HCT116 (cell line): ENCODE measurements around the gene NOL4L. TPM values are rescaled to one million over a fixed set of nuclear protein-coding genes. Genes with fewer than 3 reads are reported as not detected.

Experiments
- ATAC-seq: fragments of 200-7000 bp; cut with Tn5 transposase; 2 replicates; pipeline ENCODE4 v1.9.1; 2020; ENCODE audit warnings: mild to moderate bottlenecking, moderate library complexity
- BruUV-seq: library from RNA; stranded (reverse); fragments of 400-500 nt; replicated peaks from 2 replicates; lab custom pipeline; 2021; lab: Mats Ljungman, UMichigan
- CTCF ChIA-PET: fragments of 300-600 bp; sonication (Branson Sonifier 250); formaldehyde crosslinking; loops from one replicate; lab custom pipeline; 2021; ENCODE audit warnings: antibody characterized with exemption; lab: Charles Lee
- POLR2A ChIA-PET: fragments of 300-600, 350-600 bp; sonication (Branson Sonifier 250); formaldehyde crosslinking; loops from one replicate; lab custom pipeline; 2021; ENCODE audit warnings: antibody characterized with exemption; lab: Charles Lee
- RAD21 ChIA-PET, 2 experiments: fragments of 300-600 bp; sonication (Branson Sonifier 250); formaldehyde crosslinking; loops; one replicate each; lab custom pipeline; 2023; ENCODE audit warnings: low total read pairs in 2 of 2; ENCODE audit not compliant: uncharacterized antibody in 2 of 2, unreplicated experiment in 2 of 2, low non-redundant PET in 1 of 2; lab: Charles Lee
- DNase-seq: peaks from one replicate; pipeline ENCODE4 v3.0.0-alpha.2; 2010; ENCODE audit warnings: low read depth, low spot score
- H2AFZ ChIP-seq: fragments of 200-600 bp; shearing (Covaris generic), sonication (generic); 2 replicates; pipeline ENCODE4 v1.6.1; 2017; ENCODE audit warnings: low read depth, mixed run types, mixed read lengths, antibody characterized with exemption, low read length; ENCODE audit not compliant: poor library complexity, severe bottlenecking
- H3K27ac ChIP-seq: 2 replicates; pipeline ENCODE4 v1.5.1; 2012; ENCODE audit warnings: low read depth, low read length
- H3K27me3 ChIP-seq: fragments of 200-600 bp; sonication (generic); 2 replicates; pipeline ENCODE4 v1.6.1; 2016; ENCODE audit warnings: mixed run types, low read length, mixed read lengths; ENCODE audit not compliant: insufficient read depth
- H3K36me3 ChIP-seq, 2 experiments: fragments of 200-500 bp in 1 of 2; fragments of 200-600 bp in 1 of 2; sonication (Bioruptor generic) in 1 of 2; sonication (generic) in 1 of 2; 2 replicates each; pipeline versions ENCODE4 v1.5.1 to v1.6.1; 2014 to 2016; ENCODE audit warnings: low read length in 2 of 2, inconsistent platforms in 1 of 2, mixed read lengths in 1 of 2, mixed run types in 1 of 2; ENCODE audit not compliant: insufficient read depth in 2 of 2, control insufficient read depth in 1 of 2
- H3K4me1 ChIP-seq, 2 experiments: fragments of 200-600 bp in 1 of 2; sonication (generic) in 1 of 2; 2 replicates each; pipeline versions ENCODE4 v1.5.1 to v1.6.1; 2012 to 2017; ENCODE audit warnings: low read length in 2 of 2, inconsistent platforms in 1 of 2, mild to moderate bottlenecking in 1 of 2, mixed read lengths in 1 of 2, mixed run types in 1 of 2, moderate library complexity in 1 of 2; ENCODE audit not compliant: insufficient read depth in 2 of 2, control insufficient read depth in 1 of 2
- H3K4me2 ChIP-seq: fragments of 200-600 bp; sonication (generic); 2 replicates; pipeline ENCODE4 v1.6.1; 2017; ENCODE audit warnings: mixed run types, low read length, mixed read lengths
- H3K4me3 ChIP-seq, 2 experiments: fragments of 200-600 bp in 1 of 2; sonication (generic) in 1 of 2; replicated peaks in 1 of 2; 2 replicates each; pipeline ENCODE4 v1.5.1; 2011 to 2016; ENCODE audit warnings: low read length in 2 of 2, control low read depth in 1 of 2, low read depth in 1 of 2, mild to moderate bottlenecking in 1 of 2, mixed read lengths in 1 of 2, mixed run types in 1 of 2
- H3K79me2 ChIP-seq: fragments of 200-600 bp; sonication (generic); 2 replicates; pipeline ENCODE4 v1.6.1; 2017; ENCODE audit warnings: mild to moderate bottlenecking, mixed run types, low read length, moderate library complexity, mixed read lengths; ENCODE audit not compliant: insufficient read depth
- H3K9ac ChIP-seq: fragments of 200-600 bp; sonication (generic); 2 replicates; pipeline ENCODE4 v1.6.1; 2016; ENCODE audit warnings: low read length, mixed read lengths
- H3K9me2 ChIP-seq: fragments of 200-600 bp; sonication (generic), shearing (Covaris generic); 2 replicates; pipeline ENCODE4 v1.6.1; 2017; ENCODE audit warnings: mixed run types, mild to moderate bottlenecking, moderate library complexity; ENCODE audit not compliant: insufficient read depth
- H3K9me3 ChIP-seq, 2 experiments: fragments of 200-500 bp in 1 of 2; fragments of 200-600 bp in 1 of 2; sonication (Bioruptor generic) in 1 of 2; sonication (generic) in 1 of 2; 2 replicates each; pipeline ENCODE4 v1.6.1; 2014 to 2017; ENCODE audit warnings: low read length in 2 of 2, mixed read lengths in 2 of 2, inconsistent platforms in 1 of 2, low read depth in 1 of 2, mild to moderate bottlenecking in 1 of 2, mixed run types in 1 of 2, moderate library complexity in 1 of 2; ENCODE audit not compliant: control insufficient read depth in 1 of 2, insufficient read depth in 1 of 2
- H4K20me1 ChIP-seq: fragments of 200-600 bp; sonication (generic), shearing (Covaris generic); 2 replicates; pipeline ENCODE4 v1.6.1; 2017; ENCODE audit warnings: mixed run types, mild to moderate bottlenecking, moderate library complexity; ENCODE audit not compliant: insufficient read depth
- CBX3 ChIP-seq: IDR thresholded peaks from 2 replicates; pipeline ENCODE4 v1.6.1; 2012; ENCODE audit warnings: low read depth
- CEBPB ChIP-seq: IDR thresholded peaks from 2 replicates; pipeline ENCODE4 v1.6.1; 2012; ENCODE audit warnings: low read depth
- ELF1 ChIP-seq: IDR thresholded peaks from 2 replicates; pipeline ENCODE4 v1.6.1; 2012; ENCODE audit warnings: low read depth, borderline replicate concordance
- EZH2 ChIP-seq: fragments of 200-600 bp; sonication (generic); IDR thresholded peaks from 2 replicates; pipeline ENCODE4 v1.6.1; 2017; ENCODE audit warnings: antibody characterized with exemption, mixed run types
- EZH2phosphoT487 ChIP-seq: fragments of 200-600 bp; IDR thresholded peaks from 2 replicates; pipeline ENCODE4 v1.6.1; 2018; ENCODE audit warnings: antibody characterized with exemption, borderline replicate concordance
- FOSL1 ChIP-seq: IDR thresholded peaks from 2 replicates; pipeline ENCODE4 v1.6.1; 2012; ENCODE audit warnings: low read depth
- JUND ChIP-seq: IDR thresholded peaks from 2 replicates; pipeline ENCODE4 v1.6.1; 2012
- POLR2AphosphoS5 ChIP-seq: IDR thresholded peaks from 2 replicates; pipeline ENCODE4 v1.6.1; 2011; ENCODE audit warnings: mild to moderate bottlenecking, low read depth, low read length, moderate library complexity
- RAD21 ChIP-seq: IDR thresholded peaks from 2 replicates; pipeline ENCODE4 v1.6.1; 2012; ENCODE audit warnings: low read depth, mild to moderate bottlenecking
- SIN3A ChIP-seq: IDR thresholded peaks from 2 replicates; pipeline ENCODE4 v1.6.1; 2012; ENCODE audit warnings: low read depth
- SP1 ChIP-seq: IDR thresholded peaks from 2 replicates; pipeline ENCODE4 v1.6.1; 2012; ENCODE audit warnings: low read depth
- TCF7L2 ChIP-seq: IDR thresholded peaks from 2 replicates; pipeline ENCODE4 v1.7.0; 2011; ENCODE audit warnings: borderline replicate concordance, inconsistent platforms; ENCODE audit not compliant: insufficient read depth, insufficient read length; ENCODE audit errors: extremely low read depth
- YY1 ChIP-seq: IDR thresholded peaks from 2 replicates; pipeline ENCODE4 v1.6.1; 2011; ENCODE audit warnings: low read length, low read depth, moderate library complexity, mild to moderate bottlenecking; ENCODE audit not compliant: insufficient replicate concordance; ENCODE audit errors: extremely low read depth
- ZFX ChIP-seq: fragments of 450-650 bp; IDR thresholded peaks from 2 replicates; pipeline ENCODE4 v1.6.1; 2017
- ZNF274 ChIP-seq: fragments of 200-500 bp; sonication (Bioruptor generic); IDR thresholded peaks from 2 replicates; pipeline ENCODE4 v1.6.1; 2014; ENCODE audit warnings: mild to moderate bottlenecking, low read depth, low read length, inconsistent platforms
- intact Hi-C: fragments of 100-400 bp; cut with micrococcal nuclease; formaldehyde crosslinking; loops from 2 replicates; pipeline ENCODE4 v1.10.0; 2022
- total RNA-seq: library from RNA; stranded (reverse); gene quantifications from one replicate; pipeline ENCODE4 v1.2.1, GENCODE V29; 2021; ENCODE audit not compliant: unreplicated experiment
- TF ChIP-seq, protein P1 (sequence below): IDR thresholded peaks from 2 replicates; pipeline ENCODE4 v1.6.1; 2012; ENCODE audit warnings: low read depth
- TF ChIP-seq, protein P2 (sequence below): IDR thresholded peaks from 2 replicates; pipeline ENCODE4 v1.6.1; 2012
- TF ChIP-seq, protein P3 (sequence below), 3 experiments: fragments of 200-600 bp in 1 of 3; sonication (generic) in 1 of 3; IDR thresholded peaks in 2 of 3; conservative IDR thresholded peaks in 1 of 3; 2 replicates each; pipeline ENCODE4 v1.5.1; 2012 to 2017; ENCODE audit warnings: low read depth in 2 of 3, low read length in 2 of 3, antibody characterized with exemption in 1 of 3, borderline replicate concordance in 1 of 3, control low read depth in 1 of 3, mild to moderate bottlenecking in 1 of 3, mixed read lengths in 1 of 3, mixed run types in 1 of 3, moderate library complexity in 1 of 3; ENCODE audit not compliant: insufficient read depth in 1 of 3

The NOL4L gene
- total RNA-seq, 1 experiment from 2014 or later = 5.9 TPM

DNA sequence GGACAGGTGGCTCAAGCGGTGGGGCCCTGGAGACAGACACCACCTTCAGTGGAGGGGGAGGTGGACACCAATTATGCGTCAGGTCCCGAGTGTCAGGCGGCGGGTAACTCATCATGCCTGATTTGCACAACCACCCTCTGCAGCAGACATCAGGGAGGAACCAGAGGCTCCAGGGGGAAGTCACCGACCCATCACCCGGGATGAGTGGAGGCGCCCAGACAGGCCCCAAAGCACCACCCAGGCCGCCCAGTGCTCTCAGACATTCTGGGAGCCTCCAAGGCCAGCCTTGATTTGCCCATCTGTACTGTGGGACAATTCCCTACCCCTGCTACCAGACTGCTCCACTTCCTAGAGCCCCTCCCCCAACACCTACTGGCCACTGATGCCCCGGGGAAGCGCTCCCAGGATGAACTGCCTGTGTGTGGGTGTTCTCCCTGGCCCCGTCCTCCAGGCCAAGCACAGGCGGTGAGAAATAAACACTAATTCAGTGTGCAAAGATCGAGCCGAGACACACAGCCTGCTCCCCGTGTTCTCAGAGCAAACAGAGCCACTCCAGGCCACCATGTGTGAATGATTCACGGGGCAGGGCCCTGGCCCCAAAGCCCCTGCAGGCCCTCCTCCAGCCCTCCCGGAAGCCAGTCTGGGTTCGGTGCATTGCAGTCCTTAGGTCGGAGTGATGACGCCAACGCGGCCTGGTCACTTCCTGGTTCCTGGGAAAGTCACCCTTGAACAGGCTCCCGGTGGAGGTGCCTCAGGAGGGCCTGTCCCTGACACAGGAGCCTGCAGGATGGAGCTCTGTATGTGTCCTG is 119.8 kb downstream of the NOL4L start:
- CTCF ChIA-PET = no interaction called here
- H3K4me3 ChIP-seq = no peak overlapping the region
- H3K9ac ChIP-seq = no peak overlapping the region

More for the DNA sequence above, 119.8 kb downstream of the NOL4L start:
- Histone ChIP-seq H2AFZ (no peak overlapping the region), H3K4me2 (no peak overlapping the region), H3K79me2 (no peaks in the 10 kb centered on the region), H3K9me2 (no peaks in the 10 kb centered on the region), H3K9me3 (no peaks in the 10 kb centered on the region), H4K20me1 (no peaks in the 10 kb centered on the region), H3K27me3 (no peaks in the 10 kb centered on the region), H3K27ac (no peak overlapping the region), H3K36me3 (no peaks in the 10 kb centered on the region), H3K4me1 (no peaks in the 10 kb centered on the region)
- POLR2A ChIA-PET = no interaction called here
- ATAC-seq = no peak
- intact Hi-C loops = no loop called here
- no TSS peak for BruUV-seq
- TF ChIP-seq FOSL1 = no peak
- no peak for TF ChIP-seq EZH2
- no peak for TF ChIP-seq YY1
- TF ChIP-seq ZFX = no peak
- TF ChIP-seq, protein P1, sequence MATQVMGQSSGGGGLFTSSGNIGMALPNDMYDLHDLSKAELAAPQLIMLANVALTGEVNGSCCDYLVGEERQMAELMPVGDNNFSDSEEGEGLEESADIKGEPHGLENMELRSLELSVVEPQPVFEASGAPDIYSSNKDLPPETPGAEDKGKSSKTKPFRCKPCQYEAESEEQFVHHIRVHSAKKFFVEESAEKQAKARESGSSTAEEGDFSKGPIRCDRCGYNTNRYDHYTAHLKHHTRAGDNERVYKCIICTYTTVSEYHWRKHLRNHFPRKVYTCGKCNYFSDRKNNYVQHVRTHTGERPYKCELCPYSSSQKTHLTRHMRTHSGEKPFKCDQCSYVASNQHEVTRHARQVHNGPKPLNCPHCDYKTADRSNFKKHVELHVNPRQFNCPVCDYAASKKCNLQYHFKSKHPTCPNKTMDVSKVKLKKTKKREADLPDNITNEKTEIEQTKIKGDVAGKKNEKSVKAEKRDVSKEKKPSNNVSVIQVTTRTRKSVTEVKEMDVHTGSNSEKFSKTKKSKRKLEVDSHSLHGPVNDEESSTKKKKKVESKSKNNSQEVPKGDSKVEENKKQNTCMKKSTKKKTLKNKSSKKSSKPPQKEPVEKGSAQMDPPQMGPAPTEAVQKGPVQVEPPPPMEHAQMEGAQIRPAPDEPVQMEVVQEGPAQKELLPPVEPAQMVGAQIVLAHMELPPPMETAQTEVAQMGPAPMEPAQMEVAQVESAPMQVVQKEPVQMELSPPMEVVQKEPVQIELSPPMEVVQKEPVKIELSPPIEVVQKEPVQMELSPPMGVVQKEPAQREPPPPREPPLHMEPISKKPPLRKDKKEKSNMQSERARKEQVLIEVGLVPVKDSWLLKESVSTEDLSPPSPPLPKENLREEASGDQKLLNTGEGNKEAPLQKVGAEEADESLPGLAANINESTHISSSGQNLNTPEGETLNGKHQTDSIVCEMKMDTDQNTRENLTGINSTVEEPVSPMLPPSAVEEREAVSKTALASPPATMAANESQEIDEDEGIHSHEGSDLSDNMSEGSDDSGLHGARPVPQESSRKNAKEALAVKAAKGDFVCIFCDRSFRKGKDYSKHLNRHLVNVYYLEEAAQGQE = no peak
- no peak for TF ChIP-seq SP1
- TF ChIP-seq SIN3A = no peak
- TF ChIP-seq ZNF274 = no peak
- no peak for TF ChIP-seq RAD21
- no peak for TF ChIP-seq JUND
- no peak for TF ChIP-seq ELF1
- TF ChIP-seq POLR2AphosphoS5 = no peak
- TF ChIP-seq CEBPB = no peak
- TF ChIP-seq TCF7L2 = no peak
- TF ChIP-seq, protein P2, sequence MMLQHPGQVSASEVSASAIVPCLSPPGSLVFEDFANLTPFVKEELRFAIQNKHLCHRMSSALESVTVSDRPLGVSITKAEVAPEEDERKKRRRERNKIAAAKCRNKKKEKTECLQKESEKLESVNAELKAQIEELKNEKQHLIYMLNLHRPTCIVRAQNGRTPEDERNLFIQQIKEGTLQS = no peak
- no peak for TF ChIP-seq CBX3
- TF ChIP-seq, protein P3, sequence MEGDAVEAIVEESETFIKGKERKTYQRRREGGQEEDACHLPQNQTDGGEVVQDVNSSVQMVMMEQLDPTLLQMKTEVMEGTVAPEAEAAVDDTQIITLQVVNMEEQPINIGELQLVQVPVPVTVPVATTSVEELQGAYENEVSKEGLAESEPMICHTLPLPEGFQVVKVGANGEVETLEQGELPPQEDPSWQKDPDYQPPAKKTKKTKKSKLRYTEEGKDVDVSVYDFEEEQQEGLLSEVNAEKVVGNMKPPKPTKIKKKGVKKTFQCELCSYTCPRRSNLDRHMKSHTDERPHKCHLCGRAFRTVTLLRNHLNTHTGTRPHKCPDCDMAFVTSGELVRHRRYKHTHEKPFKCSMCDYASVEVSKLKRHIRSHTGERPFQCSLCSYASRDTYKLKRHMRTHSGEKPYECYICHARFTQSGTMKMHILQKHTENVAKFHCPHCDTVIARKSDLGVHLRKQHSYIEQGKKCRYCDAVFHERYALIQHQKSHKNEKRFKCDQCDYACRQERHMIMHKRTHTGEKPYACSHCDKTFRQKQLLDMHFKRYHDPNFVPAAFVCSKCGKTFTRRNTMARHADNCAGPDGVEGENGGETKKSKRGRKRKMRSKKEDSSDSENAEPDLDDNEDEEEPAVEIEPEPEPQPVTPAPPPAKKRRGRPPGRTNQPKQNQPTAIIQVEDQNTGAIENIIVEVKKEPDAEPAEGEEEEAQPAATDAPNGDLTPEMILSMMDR (IDR thresholded peaks at IDR 0.05 in 2 of 3, conservative IDR thresholded peaks at IDR 0.05 in 1 of 3; ENCODE audit: borderline replicate concordance in 1 of 3, insufficient read depth in 1 of 3, low read depth in 2 of 3, low read length in 2 of 3) = no peak
- no peak for TF ChIP-seq EZH2phosphoT487
- DNase-seq = no peak
- RAD21 ChIA-PET = no interaction called here
